Heart left ventricle (tissue), 16 donors: ENCODE measurements around the gene RGS10. TPM values are rescaled to one million over a fixed set of nuclear protein-coding genes. Genes with fewer than 3 reads are reported as not detected.

Source experiments
- ATAC-seq, 4 donors: fragments of 200-7000 bp; cut with Tn5 transposase; one replicate each; pipeline ENCODE4 v1.9.1; 2020 to 2022; ENCODE audit warnings: moderate library complexity in 4 of 4, mild to moderate bottlenecking in 3 of 4, moderate number of reproducible peaks in 1 of 4
- DNase-seq, 5 donors: peaks; one replicate each; pipeline ENCODE4 v3.0.0-alpha.2; 2020
- H3K27ac ChIP-seq, 12 donors: fragments of 200-600 bp; sonication (generic) in 4 of 12; one replicate each; pipeline versions ENCODE4 v1.5.0 to v1.8.0; 2016 to 2022; ENCODE audit warnings: mild to moderate bottlenecking in 2 of 12
- H3K27me3 ChIP-seq, 9 donors: fragments of 200-600 bp; sonication (generic) in 2 of 9; one replicate each; pipeline versions ENCODE4 v1.5.1 to v1.8.0; 2016 to 2022; ENCODE audit warnings: mild to moderate bottlenecking in 3 of 9
- H3K36me3 ChIP-seq, 9 donors: fragments of 200-600 bp; sonication (generic) in 2 of 9; one replicate each; pipeline versions ENCODE4 v1.5.0 to v1.8.0; 2018 to 2022; ENCODE audit warnings: mild to moderate bottlenecking in 2 of 9
- H3K4me1 ChIP-seq, 12 donors: fragments of 200-600 bp; sonication (generic) in 4 of 12; one replicate each; pipeline versions ENCODE4 v1.5.0 to v1.8.0; 2016 to 2022; ENCODE audit warnings: mild to moderate bottlenecking in 3 of 12
- H3K4me3 ChIP-seq, 12 donors: fragments of 200-600 bp; sonication (generic) in 4 of 12; one replicate each; pipeline versions ENCODE4 v1.5.0 to v1.8.0; 2017 to 2022; ENCODE audit warnings: mild to moderate bottlenecking in 9 of 12, moderate library complexity in 4 of 12
- H3K9me3 ChIP-seq, 12 donors: fragments of 200-600 bp; sonication (generic) in 4 of 12; one replicate each; pipeline versions ENCODE4 v1.5.0 to v1.8.0; 2016 to 2022; ENCODE audit warnings: mild to moderate bottlenecking in 1 of 12
- CTCF ChIP-seq, 12 donors: fragments of 200-600 bp; sonication (generic) in 4 of 12; IDR thresholded peaks; one replicate each; pipeline versions ENCODE4 v1.5.0 to v1.8.0; 2018 to 2022; ENCODE audit warnings: antibody characterized with exemption in 12 of 12, mild to moderate bottlenecking in 5 of 12
- POLR2A ChIP-seq, 2 donors: fragments of 450-650 bp; IDR thresholded peaks; one replicate each; pipeline ENCODE4 v1.6.1; 2017; ENCODE audit warnings: antibody characterized with exemption in 2 of 2, mild to moderate bottlenecking in 2 of 2, moderate library complexity in 2 of 2
- WGBS, 4 donors: extraction: QIAGEN DNeasy Blood & Tissue Kit in 2 of 4; methylation state at CpG; one replicate each; pipeline versions ENCODE4 v1.1.5 to v1.1.7; 2013 to 2018; 5-methylcytosine and 5-hydroxymethylcytosine counted together
- intact Hi-C, 10 donors: fragments of 100-400 bp; cut with DNase I; formaldehyde crosslinking; loops; one replicate each; pipeline versions ENCODE4 v1.11.1 to v1.14.2; 2022
- polyA plus RNA-seq, 2 donors: library from polyadenylated mRNA; stranded (reverse); fragments of 200-250 nt; gene quantifications; one replicate each; pipeline ENCODE4 v1.2.3, GENCODE V29; 2013
- total RNA-seq, 9 donors: library from RNA; depleted of rRNA in 2 of 9; stranded (reverse); fragments of >200 nt in 2 of 9; fragmentation: NEBNext Ultra II Directional in 3 of 9; extraction: Animal tissue kit (Norgen Biotek cat#: 25700) in 3 of 9; gene quantifications; one replicate each; pipeline versions ENCODE4 v1.1.0 to v1.2.4, GENCODE V29; 2016 to 2023
- donor health status: ischemic (EF 13 %, LVEDD 7.1; RV severe dilation, severe dysfunction).
- donor health status: healthy with polysubstance abuse.
- donor health status: DM: no; HTN: yes; CAD: no.
- donor health status: DM: no; HTN: no; CAD: no.
- donor health status: ischemic (EF 25% LVEDD 6.9; RV normal size, moderate dysfunction).
- donor health status: ischemic (EF 25% LVEDD 5.7; RV mildly dilated, moderate dysfunction).
- donor health status: healthy.
- donor health status: DM: yes; HTN: yes; CAD: no.
- donor health status: ischemic (EF 35%, LVEDD 5.7; RV mildly dilated, moderate dysfunction).
- donor health status: nonischemic (EF 11% LVEDD 7.7; RV severe dilation, severe dysfunction).
- donor health status: DM: yes; HTN: yes; CAD: no.
- donor health status: PGD.
- donor health status: ischemic (EF 29% LVEDD 5.4; RV normal size, mild dysfunction).
- donor health status: nonischemic (EF 23%, LVEDD 6.1; RV moderate dilation, normal function).

RGS10 gene
- total and polyA plus RNA-seq, 11 donors: 1.6 to 25.2 (median 4.7) TPM

GRCh38 chr10:119541459-119542356 is 811 bp downstream of the RGS10 start:
- peak overlapping the region; percentile 50 to 91 (median 64) for H3K4me3 ChIP-seq
- no peaks in the 10 kb centered on the region for H3K36me3 ChIP-seq
- no peak for TF ChIP-seq CTCF (IDR thresholded peaks at IDR 0.05)
- no peak for TF ChIP-seq POLR2A (IDR thresholded peaks at IDR 0.05)
- intact Hi-C loops: loop anchor here in 4 of 10 donors (5.0 to 10.0 kb wide), 3 partner anchors 339 to 347 kb away; no protein-coding TSS in a partner anchor
- WGBS, 4 donors: 30 to 54% (median 41%) methylated on average over 32 to 57 of the region's 57 CpGs
- DNase-seq (peak in 4 of 5 donors; percentile 37 to 71 (median 46)), ATAC-seq (peak in 2 of 4 donors; percentile 5 to 12)
- H3K4me1 ChIP-seq: peaks cover 0 to 57% (median 11%) of the 10 kb centered on the region in 12 donors
- peak overlapping the region in 9 of 12 donors; percentile 34 to 92 (median 57) for H3K27ac ChIP-seq
- H3K9me3 ChIP-seq: no peaks in the 10 kb centered on the region
- peaks cover 0 to 19% (median 7%) of the 10 kb centered on the region in 9 donors for H3K27me3 ChIP-seq

GRCh38 chr10:119541046-119541445 is 1.5 kb downstream of the RGS10 start:
- Histone ChIP-seq H3K36me3 (no peaks in the 10 kb centered on the region), H3K4me1 (peaks cover 0 to 64% (median 11%) of the 10 kb centered on the region in 12 donors), H3K27me3 (peaks cover 0 to 19% (median 4%) of the 10 kb centered on the region in 9 donors), H3K4me3 (peak overlapping the region in 8 of 12 donors; percentile 60 to 91 (median 74)), H3K27ac (peak overlapping the region in 2 of 12 donors; percentile 92), H3K9me3 (no peaks in the 10 kb centered on the region)
- intact Hi-C loops: loop anchor here in 4 of 10 donors (5.0 to 10.0 kb wide), 3 partner anchors 339 to 346 kb away; no protein-coding TSS in a partner anchor
- no peak for DNase-seq
- TF ChIP-seq CTCF (IDR thresholded peaks at IDR 0.05): no peak
- no peak for TF ChIP-seq POLR2A (IDR thresholded peaks at IDR 0.05)
- no peak for ATAC-seq
- WGBS, 4 donors: 64 to 76% (median 71%) methylated on average over 6 of the region's 6 CpGs

- peak overlapping the region in 1 of 12 donors; percentile 83 for H3K4me3 ChIP-seq
- ATAC-seq (no peak), DNase-seq (no peak)
- H3K27me3 ChIP-seq: peaks cover 0 to 14% (median 4%) of the 10 kb centered on the region in 9 donors
- WGBS, 4 donors: 90 to 94% (median 92%) methylated on average over 4 of the region's 4 CpGs
- TF ChIP-seq POLR2A (IDR thresholded peaks at IDR 0.05) (no peak), CTCF (IDR thresholded peaks at IDR 0.05) (no peak)
- peaks cover 0 to 73% (median 11%) of the 10 kb centered on the region in 12 donors for H3K4me1 ChIP-seq
- no peaks in the 10 kb centered on the region for H3K36me3 ChIP-seq
- H3K27ac ChIP-seq: peak overlapping the region in 1 of 12 donors; percentile 92
- intact Hi-C loops: loop anchor here in 4 of 10 donors (5.0 to 10.0 kb wide), 3 partner anchors 338 to 345 kb away; no protein-coding TSS in a partner anchor
- H3K9me3 ChIP-seq: no peaks in the 10 kb centered on the region
Observed at GRCh38 chr10:119540038-119540437, 2.5 kb downstream of the RGS10 start.

- Histone ChIP-seq H3K4me3 (peak overlapping the region in 1 of 12 donors; percentile 8), H3K27me3 (peaks cover 0 to 8% (median 4%) of the 10 kb centered on the region in 9 donors), H3K27ac (peak overlapping the region in 1 of 12 donors; percentile 92), H3K4me1 (peaks cover 0 to 73% (median 11%) of the 10 kb centered on the region in 12 donors), H3K36me3 (peaks cover 0 to 4% (median 0%) of the 10 kb centered on the region in 9 donors), H3K9me3 (no peaks in the 10 kb centered on the region)
- ATAC-seq (no peak), DNase-seq (no peak)
- intact Hi-C loops: no loop called here
- TF ChIP-seq CTCF (IDR thresholded peaks at IDR 0.05) (no peak), POLR2A (IDR thresholded peaks at IDR 0.05) (no peak)
- WGBS, 4 donors: 76 to 85% (median 82%) methylated on average over 9 of the region's 9 CpGs
Observed at GRCh38 chr10:119539359-119539825, 3.1 kb downstream of the RGS10 start.
